ENCODE results near the gene MIPOL1. TPM values are rescaled to one million over a fixed set of nuclear protein-coding genes. Genes with fewer than 3 reads are reported as not detected.

MIPOL1 gene
- total and polyA plus RNA-seq, 2 experiments from 2014 or later = 16.6 to 24.8 TPM

DNA sequence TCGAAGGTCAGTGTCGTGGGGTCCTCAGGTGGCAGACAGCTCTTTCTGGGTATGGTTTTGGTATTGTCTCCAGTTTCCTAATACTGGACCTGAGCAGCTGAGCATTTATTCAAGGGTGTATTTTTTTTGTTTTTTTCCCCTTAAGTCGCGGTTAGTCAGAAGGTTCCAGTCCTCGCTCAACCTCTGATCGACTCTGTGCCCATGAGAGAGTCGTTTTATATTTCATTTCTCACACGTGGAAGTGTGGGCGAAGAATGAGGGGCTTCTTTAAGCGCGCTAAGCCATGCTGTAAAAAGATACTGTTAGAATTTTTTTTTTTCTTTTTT lies 499 bp downstream of the MIPOL1 start (continued):
- TF ChIP-seq, protein P1, sequence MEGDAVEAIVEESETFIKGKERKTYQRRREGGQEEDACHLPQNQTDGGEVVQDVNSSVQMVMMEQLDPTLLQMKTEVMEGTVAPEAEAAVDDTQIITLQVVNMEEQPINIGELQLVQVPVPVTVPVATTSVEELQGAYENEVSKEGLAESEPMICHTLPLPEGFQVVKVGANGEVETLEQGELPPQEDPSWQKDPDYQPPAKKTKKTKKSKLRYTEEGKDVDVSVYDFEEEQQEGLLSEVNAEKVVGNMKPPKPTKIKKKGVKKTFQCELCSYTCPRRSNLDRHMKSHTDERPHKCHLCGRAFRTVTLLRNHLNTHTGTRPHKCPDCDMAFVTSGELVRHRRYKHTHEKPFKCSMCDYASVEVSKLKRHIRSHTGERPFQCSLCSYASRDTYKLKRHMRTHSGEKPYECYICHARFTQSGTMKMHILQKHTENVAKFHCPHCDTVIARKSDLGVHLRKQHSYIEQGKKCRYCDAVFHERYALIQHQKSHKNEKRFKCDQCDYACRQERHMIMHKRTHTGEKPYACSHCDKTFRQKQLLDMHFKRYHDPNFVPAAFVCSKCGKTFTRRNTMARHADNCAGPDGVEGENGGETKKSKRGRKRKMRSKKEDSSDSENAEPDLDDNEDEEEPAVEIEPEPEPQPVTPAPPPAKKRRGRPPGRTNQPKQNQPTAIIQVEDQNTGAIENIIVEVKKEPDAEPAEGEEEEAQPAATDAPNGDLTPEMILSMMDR (conservative IDR thresholded peaks at IDR 0.05; ENCODE audit: low read depth in 2 of 2) = no peak
- no peak for TF ChIP-seq EZH2phosphoT487 (IDR thresholded peaks at IDR 0.05; ENCODE audit: unreplicated experiment)
- no peak for TF ChIP-seq CREB1 (CRISPR knock-in tag; IDR thresholded peaks at IDR 0.05; ENCODE audit: low read depth)
- TF ChIP-seq, protein P2, sequence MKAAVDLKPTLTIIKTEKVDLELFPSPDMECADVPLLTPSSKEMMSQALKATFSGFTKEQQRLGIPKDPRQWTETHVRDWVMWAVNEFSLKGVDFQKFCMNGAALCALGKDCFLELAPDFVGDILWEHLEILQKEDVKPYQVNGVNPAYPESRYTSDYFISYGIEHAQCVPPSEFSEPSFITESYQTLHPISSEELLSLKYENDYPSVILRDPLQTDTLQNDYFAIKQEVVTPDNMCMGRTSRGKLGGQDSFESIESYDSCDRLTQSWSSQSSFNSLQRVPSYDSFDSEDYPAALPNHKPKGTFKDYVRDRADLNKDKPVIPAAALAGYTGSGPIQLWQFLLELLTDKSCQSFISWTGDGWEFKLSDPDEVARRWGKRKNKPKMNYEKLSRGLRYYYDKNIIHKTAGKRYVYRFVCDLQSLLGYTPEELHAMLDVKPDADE (IDR thresholded peaks at IDR 0.05) = no peak
- no peak for TF ChIP-seq ZNF331 (CRISPR knock-in tag; IDR thresholded peaks at IDR 0.05; ENCODE audit: low read depth)
- TF ChIP-seq STAT1 (IDR thresholded peaks at IDR 0.05; ENCODE audit: unreplicated experiment) = no peak
- no peak for TF ChIP-seq ZNF114 (CRISPR knock-in tag; IDR thresholded peaks at IDR 0.05)
- TF ChIP-seq EZH2 (IDR thresholded peaks at IDR 0.05; ENCODE audit: low read depth, unreplicated experiment) = no peak

DNA sequence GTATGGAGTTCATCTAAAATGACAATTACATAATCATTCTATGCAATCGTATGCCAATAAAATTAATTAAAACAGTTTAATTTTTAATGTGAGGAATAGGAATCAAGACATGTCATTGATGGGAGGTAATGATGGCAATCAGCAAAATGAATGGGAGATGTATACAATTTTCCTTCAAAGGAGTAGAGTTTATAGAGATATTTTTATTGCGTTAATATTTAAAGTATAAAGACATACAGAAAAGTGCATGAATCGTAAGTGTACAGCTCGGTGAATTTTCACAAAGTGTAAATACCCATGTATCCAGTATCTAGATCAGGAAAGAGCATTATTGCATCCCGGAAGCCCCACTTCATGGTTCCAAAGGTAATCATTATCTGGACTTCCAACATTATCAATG lies 1.2 kb downstream of the MIPOL1 start:
- Mint-ChIP-seq H3K36me3 (ENCODE audit: low read depth) (peaks cover 6% of the 10 kb centered on the region; the same call in 2 of the 3 replicates), H3K27ac (no peak overlapping the region), H3K9me3 (peaks cover 1% of the 10 kb centered on the region; the same call in 1 of the 3 replicates), H3K4me1 (peaks cover 19% of the 10 kb centered on the region; the same call in 2 of the 3 replicates), H3K4me3 (peak overlapping the region; percentile 83), H3K27me3 (ENCODE audit: insufficient read depth, low read depth, poor library complexity) (peaks cover 8% of the 10 kb centered on the region)
- DNase-seq (ENCODE audit: low spot score) (no peak), ATAC-seq (no peak)
- Histone ChIP-seq H4K20me1 (replicated peaks; ENCODE audit: insufficient read depth) (peaks cover 11% of the 10 kb centered on the region; the same call in 1 of the 2 replicates), H3F3A (replicated peaks; ENCODE audit: low read depth) (no peaks in the 10 kb centered on the region), H2AFZ (no peak overlapping the region), H3K79me2 (replicated peaks; ENCODE audit: insufficient read depth) (peaks cover 51% of the 10 kb centered on the region), H3K36me3 (ENCODE audit: insufficient read depth) (no peaks in the 10 kb centered on the region), H3K27me3 (ENCODE audit: insufficient read depth) (0 out of 2 replicates have a peak, but pooled peaks cover 4% of the 10 kb centered on the region), H3K4me1 (ENCODE audit: insufficient read depth) (peaks cover 35% of the 10 kb centered on the region), H3K4me3 (peak overlapping the region; percentile 95), H3K4me2 (peak overlapping the region; percentile 94), H3K9me2 (ENCODE audit: insufficient read depth) (no peaks in the 10 kb centered on the region), H3K27ac (ENCODE audit: low read depth) (no peak overlapping the region)
- TF ChIP-seq CREB1 (CRISPR knock-in tag; IDR thresholded peaks at IDR 0.05; ENCODE audit: low read depth) (no peak), ZNF331 (CRISPR knock-in tag; IDR thresholded peaks at IDR 0.05; ENCODE audit: low read depth) (no peak), EZH2 (IDR thresholded peaks at IDR 0.05; ENCODE audit: low read depth, unreplicated experiment) (no peak), NANOG (IDR thresholded peaks at IDR 0.05; ENCODE audit: borderline replicate concordance) (no peak), JUNB (IDR thresholded peaks at IDR 0.05; ENCODE audit: unreplicated experiment) (no peak), POLR2AphosphoS5 (IDR thresholded peaks at IDR 0.05; ENCODE audit: low read depth) (no peak), ZNF114 (CRISPR knock-in tag; IDR thresholded peaks at IDR 0.05) (no peak), STAT1 (IDR thresholded peaks at IDR 0.05; ENCODE audit: unreplicated experiment) (no peak)
- TF ChIP-seq, protein P1 (conservative IDR thresholded peaks at IDR 0.05; ENCODE audit: low read depth in 2 of 2) = no peak
- TF ChIP-seq, protein P3, sequence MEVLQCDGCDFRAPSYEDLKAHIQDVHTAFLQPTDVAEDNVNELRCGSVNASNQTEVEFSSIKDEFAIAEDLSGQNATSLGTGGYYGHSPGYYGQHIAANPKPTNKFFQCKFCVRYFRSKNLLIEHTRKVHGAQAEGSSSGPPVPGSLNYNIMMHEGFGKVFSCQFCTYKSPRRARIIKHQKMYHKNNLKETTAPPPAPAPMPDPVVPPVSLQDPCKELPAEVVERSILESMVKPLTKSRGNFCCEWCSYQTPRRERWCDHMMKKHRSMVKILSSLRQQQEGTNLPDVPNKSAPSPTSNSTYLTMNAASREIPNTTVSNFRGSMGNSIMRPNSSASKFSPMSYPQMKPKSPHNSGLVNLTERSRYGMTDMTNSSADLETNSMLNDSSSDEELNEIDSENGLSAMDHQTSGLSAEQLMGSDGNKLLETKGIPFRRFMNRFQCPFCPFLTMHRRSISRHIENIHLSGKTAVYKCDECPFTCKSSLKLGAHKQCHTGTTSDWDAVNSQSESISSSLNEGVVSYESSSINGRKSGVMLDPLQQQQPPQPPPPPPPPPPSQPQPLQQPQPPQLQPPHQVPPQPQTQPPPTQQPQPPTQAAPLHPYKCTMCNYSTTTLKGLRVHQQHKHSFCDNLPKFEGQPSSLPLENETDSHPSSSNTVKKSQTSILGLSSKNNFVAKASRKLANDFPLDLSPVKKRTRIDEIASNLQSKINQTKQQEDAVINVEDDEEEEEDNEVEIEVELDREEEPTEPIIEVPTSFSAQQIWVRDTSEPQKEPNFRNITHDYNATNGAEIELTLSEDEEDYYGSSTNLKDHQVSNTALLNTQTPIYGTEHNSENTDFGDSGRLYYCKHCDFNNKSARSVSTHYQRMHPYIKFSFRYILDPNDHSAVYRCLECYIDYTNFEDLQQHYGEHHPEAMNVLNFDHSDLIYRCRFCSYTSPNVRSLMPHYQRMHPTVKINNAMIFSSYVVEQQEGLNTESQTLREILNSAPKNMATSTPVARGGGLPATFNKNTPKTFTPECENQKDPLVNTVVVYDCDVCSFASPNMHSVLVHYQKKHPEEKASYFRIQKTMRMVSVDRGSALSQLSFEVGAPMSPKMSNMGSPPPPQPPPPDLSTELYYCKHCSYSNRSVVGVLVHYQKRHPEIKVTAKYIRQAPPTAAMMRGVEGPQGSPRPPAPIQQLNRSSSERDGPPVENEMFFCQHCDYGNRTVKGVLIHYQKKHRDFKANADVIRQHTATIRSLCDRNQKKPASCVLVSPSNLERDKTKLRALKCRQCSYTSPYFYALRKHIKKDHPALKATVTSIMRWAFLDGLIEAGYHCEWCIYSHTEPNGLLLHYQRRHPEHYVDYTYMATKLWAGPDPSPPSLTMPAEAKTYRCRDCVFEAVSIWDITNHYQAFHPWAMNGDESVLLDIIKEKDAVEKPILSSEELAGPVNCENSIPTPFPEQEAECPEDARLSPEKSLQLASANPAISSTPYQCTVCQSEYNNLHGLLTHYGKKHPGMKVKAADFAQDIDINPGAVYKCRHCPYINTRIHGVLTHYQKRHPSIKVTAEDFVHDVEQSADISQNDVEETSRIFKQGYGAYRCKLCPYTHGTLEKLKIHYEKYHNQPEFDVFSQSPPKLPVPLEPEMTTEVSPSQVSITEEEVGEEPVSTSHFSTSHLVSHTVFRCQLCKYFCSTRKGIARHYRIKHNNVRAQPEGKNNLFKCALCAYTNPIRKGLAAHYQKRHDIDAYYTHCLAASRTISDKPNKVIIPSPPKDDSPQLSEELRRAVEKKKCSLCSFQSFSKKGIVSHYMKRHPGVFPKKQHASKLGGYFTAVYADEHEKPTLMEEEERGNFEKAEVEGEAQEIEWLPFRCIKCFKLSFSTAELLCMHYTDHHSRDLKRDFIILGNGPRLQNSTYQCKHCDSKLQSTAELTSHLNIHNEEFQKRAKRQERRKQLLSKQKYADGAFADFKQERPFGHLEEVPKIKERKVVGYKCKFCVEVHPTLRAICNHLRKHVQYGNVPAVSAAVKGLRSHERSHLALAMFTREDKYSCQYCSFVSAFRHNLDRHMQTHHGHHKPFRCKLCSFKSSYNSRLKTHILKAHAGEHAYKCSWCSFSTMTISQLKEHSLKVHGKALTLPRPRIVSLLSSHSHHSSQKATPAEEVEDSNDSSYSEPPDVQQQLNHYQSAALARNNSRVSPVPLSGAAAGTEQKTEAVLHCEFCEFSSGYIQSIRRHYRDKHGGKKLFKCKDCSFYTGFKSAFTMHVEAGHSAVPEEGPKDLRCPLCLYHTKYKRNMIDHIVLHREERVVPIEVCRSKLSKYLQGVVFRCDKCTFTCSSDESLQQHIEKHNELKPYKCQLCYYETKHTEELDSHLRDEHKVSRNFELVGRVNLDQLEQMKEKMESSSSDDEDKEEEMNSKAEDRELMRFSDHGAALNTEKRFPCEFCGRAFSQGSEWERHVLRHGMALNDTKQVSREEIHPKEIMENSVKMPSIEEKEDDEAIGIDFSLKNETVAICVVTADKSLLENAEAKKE (CRISPR knock-in tag; IDR thresholded peaks at IDR 0.05) = no peak
- TF ChIP-seq, protein P2 (IDR thresholded peaks at IDR 0.05) = no peak

Measured in GM23338 (cell line).